Measurements from ENCODE around the gene LCK. TPM values are rescaled to one million over a fixed set of nuclear protein-coding genes. Genes with fewer than 3 reads are reported as not detected.

LCK gene
- total and polyA plus RNA-seq, 10 of the 15 experiments (the other 5 are each of a cell fraction or from before 2014, with no cell fraction given): 31.5 to 173 (median 119) TPM

DNA sequence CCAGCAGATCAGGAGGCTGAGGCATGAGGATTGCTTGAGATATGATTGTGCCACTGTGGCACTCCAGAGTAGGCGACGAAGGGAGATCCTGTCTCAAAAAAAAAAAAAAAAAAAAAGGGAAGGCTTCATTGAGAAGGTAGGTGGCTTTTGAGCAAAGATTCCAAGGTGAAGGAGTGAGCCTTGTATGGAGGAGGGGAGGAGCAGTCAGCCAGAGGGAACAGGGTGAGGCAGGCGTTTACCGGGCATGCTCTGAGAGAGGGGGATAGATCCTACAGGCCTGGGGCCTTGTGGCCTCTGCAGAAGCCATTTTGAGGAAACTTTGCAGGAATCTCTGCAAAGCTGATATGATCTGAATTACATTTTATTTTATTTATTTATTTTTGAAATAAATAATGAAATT is 35.7 kb downstream of the LCK start (continued):
- TF ChIP-seq, protein P1, sequence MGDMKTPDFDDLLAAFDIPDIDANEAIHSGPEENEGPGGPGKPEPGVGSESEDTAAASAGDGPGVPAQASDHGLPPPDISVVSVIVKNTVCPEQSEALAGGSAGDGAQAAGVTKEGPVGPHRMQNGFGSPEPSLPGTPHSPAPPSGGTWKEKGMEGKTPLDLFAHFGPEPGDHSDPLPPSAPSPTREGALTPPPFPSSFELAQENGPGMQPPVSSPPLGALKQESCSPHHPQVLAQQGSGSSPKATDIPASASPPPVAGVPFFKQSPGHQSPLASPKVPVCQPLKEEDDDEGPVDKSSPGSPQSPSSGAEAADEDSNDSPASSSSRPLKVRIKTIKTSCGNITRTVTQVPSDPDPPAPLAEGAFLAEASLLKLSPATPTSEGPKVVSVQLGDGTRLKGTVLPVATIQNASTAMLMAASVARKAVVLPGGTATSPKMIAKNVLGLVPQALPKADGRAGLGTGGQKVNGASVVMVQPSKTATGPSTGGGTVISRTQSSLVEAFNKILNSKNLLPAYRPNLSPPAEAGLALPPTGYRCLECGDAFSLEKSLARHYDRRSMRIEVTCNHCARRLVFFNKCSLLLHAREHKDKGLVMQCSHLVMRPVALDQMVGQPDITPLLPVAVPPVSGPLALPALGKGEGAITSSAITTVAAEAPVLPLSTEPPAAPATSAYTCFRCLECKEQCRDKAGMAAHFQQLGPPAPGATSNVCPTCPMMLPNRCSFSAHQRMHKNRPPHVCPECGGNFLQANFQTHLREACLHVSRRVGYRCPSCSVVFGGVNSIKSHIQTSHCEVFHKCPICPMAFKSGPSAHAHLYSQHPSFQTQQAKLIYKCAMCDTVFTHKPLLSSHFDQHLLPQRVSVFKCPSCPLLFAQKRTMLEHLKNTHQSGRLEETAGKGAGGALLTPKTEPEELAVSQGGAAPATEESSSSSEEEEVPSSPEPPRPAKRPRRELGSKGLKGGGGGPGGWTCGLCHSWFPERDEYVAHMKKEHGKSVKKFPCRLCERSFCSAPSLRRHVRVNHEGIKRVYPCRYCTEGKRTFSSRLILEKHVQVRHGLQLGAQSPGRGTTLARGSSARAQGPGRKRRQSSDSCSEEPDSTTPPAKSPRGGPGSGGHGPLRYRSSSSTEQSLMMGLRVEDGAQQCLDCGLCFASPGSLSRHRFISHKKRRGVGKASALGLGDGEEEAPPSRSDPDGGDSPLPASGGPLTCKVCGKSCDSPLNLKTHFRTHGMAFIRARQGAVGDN (IDR thresholded peaks at IDR 0.05): no peak
- TF ChIP-seq BACH1 (IDR thresholded peaks at IDR 0.05; ENCODE audit: borderline replicate concordance) (no peak), POLR2AphosphoS5 (IDR thresholded peaks at IDR 0.05; ENCODE audit: low read length) (no peak), STAT3 (IDR thresholded peaks at IDR 0.05; ENCODE audit: low read depth, low read length) (no peak), RFX5 (IDR thresholded peaks at IDR 0.05; ENCODE audit: low read depth, low read length) (no peak), BRCA1 (IDR thresholded peaks at IDR 0.05; ENCODE audit: low read depth, low read length) (no peak), SP1 (IDR thresholded peaks at IDR 0.05; ENCODE audit: low read depth, low read length) (no peak), GATAD2B (conservative IDR thresholded peaks at IDR 0.05; ENCODE audit: low read depth) (no peak), PAX5 (IDR thresholded peaks at IDR 0.05; ENCODE audit: borderline replicate concordance, low read depth, low read length) (no peak), IKZF1 (conservative IDR thresholded peaks at IDR 0.05) (no peak), TCF12 (IDR thresholded peaks at IDR 0.05; ENCODE audit: low read depth, low read length) (no peak), BCLAF1 (IDR thresholded peaks at IDR 0.05) (no peak), POLR2AphosphoS2 (IDR thresholded peaks at IDR 0.05; ENCODE audit: low read depth, low read length) (no peak), E2F4 (IDR thresholded peaks at IDR 0.05; ENCODE audit: low read depth, low read length) (no peak), TAF1 (IDR thresholded peaks at IDR 0.05; ENCODE audit: borderline replicate concordance, low read depth, low read length) (no peak), NR2C2 (IDR thresholded peaks at IDR 0.05; ENCODE audit: borderline replicate concordance, control insufficient read depth, insufficient read length, low read depth) (no peak)
